Measurements from ENCODE around the gene KCND2.

KCND2 gene

DNA sequence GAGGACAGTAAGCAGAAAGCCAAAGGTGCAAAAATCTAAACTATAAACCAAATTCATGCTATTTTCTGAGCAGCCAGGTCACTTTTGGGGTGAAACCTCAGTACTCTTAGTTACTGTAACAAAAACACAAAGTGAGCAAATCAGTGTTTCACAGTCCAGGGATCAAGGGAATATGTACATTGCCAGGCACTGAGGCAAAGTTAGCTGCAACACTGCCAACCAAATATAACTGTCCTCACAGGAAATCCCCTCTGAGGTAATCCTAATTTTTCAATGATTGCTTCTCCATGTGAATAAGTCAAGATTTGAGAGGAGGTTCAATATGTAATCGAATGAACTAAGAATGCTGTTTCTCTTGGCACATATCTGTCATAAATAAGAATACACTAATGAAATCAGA is 355.3 kb downstream of the KCND2 start:
- TF ChIP-seq, protein P1, sequence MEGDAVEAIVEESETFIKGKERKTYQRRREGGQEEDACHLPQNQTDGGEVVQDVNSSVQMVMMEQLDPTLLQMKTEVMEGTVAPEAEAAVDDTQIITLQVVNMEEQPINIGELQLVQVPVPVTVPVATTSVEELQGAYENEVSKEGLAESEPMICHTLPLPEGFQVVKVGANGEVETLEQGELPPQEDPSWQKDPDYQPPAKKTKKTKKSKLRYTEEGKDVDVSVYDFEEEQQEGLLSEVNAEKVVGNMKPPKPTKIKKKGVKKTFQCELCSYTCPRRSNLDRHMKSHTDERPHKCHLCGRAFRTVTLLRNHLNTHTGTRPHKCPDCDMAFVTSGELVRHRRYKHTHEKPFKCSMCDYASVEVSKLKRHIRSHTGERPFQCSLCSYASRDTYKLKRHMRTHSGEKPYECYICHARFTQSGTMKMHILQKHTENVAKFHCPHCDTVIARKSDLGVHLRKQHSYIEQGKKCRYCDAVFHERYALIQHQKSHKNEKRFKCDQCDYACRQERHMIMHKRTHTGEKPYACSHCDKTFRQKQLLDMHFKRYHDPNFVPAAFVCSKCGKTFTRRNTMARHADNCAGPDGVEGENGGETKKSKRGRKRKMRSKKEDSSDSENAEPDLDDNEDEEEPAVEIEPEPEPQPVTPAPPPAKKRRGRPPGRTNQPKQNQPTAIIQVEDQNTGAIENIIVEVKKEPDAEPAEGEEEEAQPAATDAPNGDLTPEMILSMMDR (IDR thresholded peaks at IDR 0.05; ENCODE audit: control insufficient read depth, insufficient read depth, low read depth, low read length, missing control alignments) = no peak
- H3K4me3 ChIP-seq (ENCODE audit: control insufficient read depth, low read depth, low read length) = no peak overlapping the region
- DNase-seq (ENCODE audit: low read depth) = no peak

- TF ChIP-seq, protein P1 (IDR thresholded peaks at IDR 0.05; ENCODE audit: control insufficient read depth, insufficient read depth, low read depth, low read length, missing control alignments) = no peak
- no peak overlapping the region for H3K4me3 ChIP-seq (ENCODE audit: control insufficient read depth, low read depth, low read length)
- DNase-seq (ENCODE audit: low read depth) = no peak
Measured at GRCh38 chr7:120639884-120640283, 366.9 kb downstream of the KCND2 start.

GRCh38 chr7:120645966-120646365 is 373.0 kb downstream of the KCND2 start:
- TF ChIP-seq, protein P1 (IDR thresholded peaks at IDR 0.05; ENCODE audit: control insufficient read depth, insufficient read depth, low read depth, low read length, missing control alignments) = no peak
- no peak overlapping the region for H3K4me3 ChIP-seq (ENCODE audit: control insufficient read depth, low read depth, low read length)
- no peak for DNase-seq (ENCODE audit: low read depth)

DNA sequence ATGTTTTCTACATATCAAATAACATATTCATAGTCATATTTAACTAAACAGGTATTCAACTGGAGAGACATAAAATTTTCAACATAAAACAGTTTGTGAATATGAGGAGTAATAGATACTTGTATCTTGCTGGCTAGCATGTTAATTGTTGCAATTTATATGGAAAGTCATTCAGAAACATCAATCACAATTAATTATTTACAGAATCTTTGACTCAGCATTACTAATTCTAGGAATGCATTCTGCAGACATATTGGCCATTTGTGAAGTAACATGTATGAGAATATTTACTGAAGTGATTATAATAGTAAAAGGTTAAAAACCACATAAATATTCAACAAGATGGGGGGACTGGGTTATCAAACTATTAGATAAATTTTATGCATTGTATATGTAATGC is 381.3 kb downstream of the KCND2 start:
- no peak overlapping the region for H3K4me3 ChIP-seq (ENCODE audit: control insufficient read depth, low read depth, low read length)
- DNase-seq (ENCODE audit: low read depth) = no peak

DNA sequence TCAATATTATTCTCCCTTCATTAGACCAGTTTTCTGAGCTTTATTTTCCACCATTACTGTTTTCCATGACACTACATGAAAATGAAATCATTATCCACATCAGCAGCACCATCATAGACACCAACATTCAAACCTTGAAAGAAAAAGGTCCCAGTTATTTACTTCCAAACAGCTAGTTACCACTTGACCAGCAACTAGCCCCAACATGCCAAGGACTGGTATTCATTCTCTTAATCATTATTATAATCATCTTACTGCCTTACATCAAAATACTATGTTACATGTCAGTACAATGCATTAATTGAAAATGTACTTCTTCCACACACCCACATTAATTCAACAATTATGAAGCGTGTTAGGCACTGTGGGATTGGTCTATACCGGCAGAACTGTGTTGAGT is 385.5 kb downstream of the KCND2 start:
- TF ChIP-seq, protein P1 (IDR thresholded peaks at IDR 0.05; ENCODE audit: control insufficient read depth, insufficient read depth, low read depth, low read length, missing control alignments) = no peak
- no peak for DNase-seq (ENCODE audit: low read depth)
- H3K4me3 ChIP-seq (ENCODE audit: control insufficient read depth, low read depth, low read length) = no peak overlapping the region

More for the DNA sequence above, 381.3 kb downstream of the KCND2 start:
- TF ChIP-seq, protein P1 (IDR thresholded peaks at IDR 0.05; ENCODE audit: control insufficient read depth, insufficient read depth, low read depth, low read length, missing control alignments) = no peak

DNA sequence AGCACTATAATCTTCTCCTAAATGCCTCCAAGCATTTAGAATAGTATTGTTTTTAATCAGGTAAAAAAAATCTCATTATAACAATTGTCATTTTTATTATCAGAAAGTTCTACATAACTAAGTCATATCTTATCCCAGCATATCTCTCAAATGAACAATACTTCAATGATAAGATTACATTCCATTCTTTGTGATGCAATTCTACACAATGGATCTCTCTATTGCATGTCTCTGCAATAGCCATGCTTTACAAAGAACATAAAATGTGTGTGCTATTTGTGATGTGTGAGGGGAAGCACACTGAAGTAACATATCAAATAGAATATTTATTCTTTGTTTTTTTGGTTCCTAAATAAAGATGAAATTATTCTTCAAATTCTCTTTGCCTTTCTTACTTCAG is 389.3 kb downstream of the KCND2 start:
- H3K4me3 ChIP-seq (ENCODE audit: control insufficient read depth, low read depth, low read length) = no peak overlapping the region
- TF ChIP-seq, protein P1 (IDR thresholded peaks at IDR 0.05; ENCODE audit: control insufficient read depth, insufficient read depth, low read depth, low read length, missing control alignments) = no peak
- DNase-seq (ENCODE audit: low read depth) = no peak

DNA sequence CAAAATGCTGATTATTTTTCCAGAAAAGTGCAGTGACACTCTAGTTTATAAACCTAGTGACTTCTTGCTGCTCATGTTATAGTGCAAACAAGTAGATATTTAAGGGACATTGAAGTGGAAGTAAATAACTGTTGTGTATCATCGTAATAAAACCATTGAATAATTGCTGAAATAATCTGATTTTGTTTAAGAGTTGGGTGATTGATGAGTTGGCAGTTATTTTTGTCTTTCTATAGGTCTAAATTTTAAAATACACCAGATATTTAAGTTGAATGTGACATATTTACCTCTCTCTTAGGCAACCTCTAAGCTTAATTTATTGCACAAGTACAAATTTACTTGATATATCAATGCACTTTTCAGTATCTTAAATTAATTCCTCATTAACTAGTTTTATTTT is 392.1 kb downstream of the KCND2 start:
- TF ChIP-seq, protein P1 (IDR thresholded peaks at IDR 0.05; ENCODE audit: control insufficient read depth, insufficient read depth, low read depth, low read length, missing control alignments) = no peak
- no peak for DNase-seq (ENCODE audit: low read depth)
- no peak overlapping the region for H3K4me3 ChIP-seq (ENCODE audit: control insufficient read depth, low read depth, low read length)

Measured in AG09309 (cell line).